Keratinocyte (primary cell): ENCODE measurements around the gene PI4KA. TPM values are rescaled to one million over a fixed set of nuclear protein-coding genes. Genes with fewer than 3 reads are reported as not detected.

Source experiments
- DNase-seq: peaks from one replicate; pipeline ENCODE4 v3.0.0-alpha.2; 2011; ENCODE audit warnings: low read depth, missing footprints, low spot score
- FAIRE-seq: peaks from 2 replicates; lab custom pipeline; 2011; peaks lifted over from hg19 to GRCh38; lab: Jason Lieb, UNC
- H2AFZ ChIP-seq: 2 replicates; pipeline ENCODE4 v1.6.0; 2012; ENCODE audit warnings: low read length, control low read depth, inconsistent platforms; ENCODE audit not compliant: control insufficient read depth
- H3K27ac ChIP-seq: 2 replicates; pipeline ENCODE4 v1.5.1; 2011; ENCODE audit warnings: low read length; ENCODE audit not compliant: control insufficient read depth, insufficient read depth
- H3K27me3 ChIP-seq: 3 replicates; pipeline ENCODE4 v1.6.0; 2011; ENCODE audit warnings: low read length; ENCODE audit not compliant: control insufficient read depth, insufficient read depth; ENCODE audit errors: extremely low read depth
- H3K36me3 ChIP-seq, 2 experiments: 2 replicates in 1 of 2; 3 replicates in 1 of 2; pipeline ENCODE4 v1.5.1; 2011; ENCODE audit warnings: low read length in 2 of 2, mild to moderate bottlenecking in 1 of 2; ENCODE audit not compliant: control insufficient read depth in 2 of 2, insufficient read depth in 2 of 2; ENCODE audit errors: extremely low read depth in 1 of 2
- H3K4me1 ChIP-seq: 3 replicates; pipeline ENCODE4 v1.5.1; 2011; ENCODE audit warnings: low read length; ENCODE audit not compliant: control insufficient read depth, insufficient read depth; ENCODE audit errors: extremely low read depth
- H3K4me2 ChIP-seq: 3 replicates; pipeline ENCODE4 v1.6.0; 2011; ENCODE audit warnings: low read depth, low read length; ENCODE audit not compliant: control insufficient read depth, insufficient read depth; ENCODE audit errors: extremely low read depth
- H3K4me3 ChIP-seq, 3 experiments: fragments of 200-600 bp in 1 of 3; sonication (generic) in 1 of 3; 2 replicates in 2 of 3; 3 replicates in 1 of 3; pipeline ENCODE4 v1.5.1; 2011 to 2016; ENCODE audit warnings: low read length in 3 of 3, mild to moderate bottlenecking in 3 of 3, control low read depth in 2 of 3, inconsistent platforms in 1 of 3, low read depth in 1 of 3, mixed read lengths in 1 of 3, mixed run types in 1 of 3, moderate library complexity in 1 of 3; ENCODE audit not compliant: control insufficient read depth in 2 of 3, insufficient read depth in 2 of 3; ENCODE audit errors: extremely low read depth in 1 of 3
- H3K79me2 ChIP-seq: 2 replicates; pipeline ENCODE4 v1.6.0; 2012; ENCODE audit warnings: low read length; ENCODE audit not compliant: control insufficient read depth, insufficient read depth
- H3K9ac ChIP-seq: 3 replicates; pipeline ENCODE4 v1.6.0; 2011; ENCODE audit warnings: low read length; ENCODE audit not compliant: control insufficient read depth, insufficient read depth; ENCODE audit errors: extremely low read depth
- H3K9me1 ChIP-seq: 3 replicates; pipeline ENCODE4 v1.6.0; 2011; ENCODE audit warnings: low read length; ENCODE audit not compliant: control insufficient read depth, insufficient read depth; ENCODE audit errors: extremely low read depth
- H3K9me3 ChIP-seq: 2 replicates; pipeline ENCODE4 v1.5.1; 2012; ENCODE audit warnings: low read depth, low read length; ENCODE audit not compliant: control insufficient read depth
- H4K20me1 ChIP-seq: 3 replicates; pipeline ENCODE4 v1.6.0; 2011; ENCODE audit warnings: low read length; ENCODE audit not compliant: control insufficient read depth, insufficient read depth; ENCODE audit errors: extremely low read depth
- CTCF ChIP-seq, 3 experiments: IDR thresholded peaks in 1 of 3; conservative IDR thresholded peaks in 1 of 3; optimal IDR thresholded peaks in 1 of 3; 2 replicates in 2 of 3; 3 replicates in 1 of 3; pipeline versions ENCODE3 to v1.5.1; 2011; ENCODE audit warnings: low read length in 3 of 3, mild to moderate bottlenecking in 3 of 3, moderate library complexity in 2 of 3, control low read depth in 1 of 3, inconsistent platforms in 1 of 3; ENCODE audit not compliant: insufficient read depth in 2 of 3; ENCODE audit errors: extremely low read depth in 1 of 3
- EZH2 ChIP-seq: IDR thresholded peaks from one replicate; pipeline ENCODE4 v1.6.1; 2012; ENCODE audit warnings: inconsistent platforms, mild to moderate bottlenecking, low read length, moderate library complexity
- dilution Hi-C: fragments of 300-500 bp; cut with MboI; formaldehyde crosslinking; loops from one replicate; pipeline ENCODE4 v1.7.0; 2020; ENCODE audit warnings: low sequenced_read_pairs; ENCODE audit not compliant: extremely low pct_ligation_motif_present
- polyA plus RNA-seq, 5 experiments: library from polyadenylated mRNA; depleted of rRNA in 3 of 5; stranded (reverse) in 3 of 5; stranded (forward) in 1 of 5; unstranded in 1 of 5; fragments of >200 nt; gene quantifications; 1 replicate in 1 of 5; 2 replicates in 3 of 5; 3 replicates in 1 of 5; pipeline versions ENCODE4 v1.2.1 to v1.2.3, GENCODE V29; 2011 to 2012; ENCODE audit warnings: missing spikeins in 2 of 5, low read depth in 1 of 5, low replicate concordance in 1 of 5

PI4KA gene
- polyA plus RNA-seq, 1 donor (not counting 4 experiments of a cell fraction or from before 2014, with no cell fraction given): 13.6 TPM

DNA sequence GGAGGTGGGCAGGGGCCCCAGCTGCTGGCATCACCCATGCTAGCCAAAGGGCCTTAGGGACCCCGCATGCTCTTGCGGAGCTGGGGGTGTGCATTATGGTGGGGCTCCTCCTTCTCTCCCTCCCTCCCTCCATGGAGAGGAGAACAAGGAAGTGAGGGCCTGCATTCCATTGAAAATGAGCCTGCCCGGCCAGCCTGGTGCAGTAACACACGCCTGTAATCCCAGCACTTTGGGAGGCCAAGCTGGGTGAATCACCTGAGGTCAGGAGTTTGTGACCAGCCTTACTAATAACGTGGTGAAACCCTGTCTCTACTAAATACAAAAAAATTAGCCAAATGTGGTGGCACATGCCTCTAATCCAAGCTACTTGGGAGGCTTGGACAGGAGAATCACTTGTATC lies 22.6 kb upstream of the PI4KA start:
- H2AFZ ChIP-seq: no peak overlapping the region
- no peak overlapping the region for H3K4me2 ChIP-seq
- no peak for FAIRE-seq
- no peaks in the 10 kb centered on the region for H3K9me3 ChIP-seq
- no peak overlapping the region for H3K9ac ChIP-seq
- H3K9me1 ChIP-seq: no peaks in the 10 kb centered on the region
- no peak for TF ChIP-seq CTCF (optimal IDR thresholded peaks at IDR 0.05 in 1 of 3, IDR thresholded peaks at IDR 0.05 in 1 of 3, conservative IDR thresholded peaks at IDR 0.05 in 1 of 3; ENCODE audit: extremely low read depth in 1 of 3, insufficient read depth in 2 of 3, low read length in 3 of 3)
- TF ChIP-seq EZH2: no peak
- dilution Hi-C loops: no loop called here
- H3K79me2 ChIP-seq: no peaks in the 10 kb centered on the region
- H3K27ac ChIP-seq: no peak overlapping the region
- no peaks in the 10 kb centered on the region for H3K27me3 ChIP-seq
- peaks cover 3% of the 10 kb centered on the region for H3K4me1 ChIP-seq
- no peak for DNase-seq
- peaks cover 16 to 17% of the 10 kb centered on the region in 2 experiments for H3K36me3 ChIP-seq
- H3K4me3 ChIP-seq: no peak overlapping the region
- H4K20me1 ChIP-seq: peaks cover 3% of the 10 kb centered on the region

- DNase-seq: no peak
- no peak for FAIRE-seq
- no peak overlapping the region for H3K4me2 ChIP-seq
These were observed 19.1 kb upstream of the PI4KA start for GRCh38 chr22:20877715-20878114.

More at GRCh38 chr22:20877715-20878114, 19.1 kb upstream of the PI4KA start:
- H3K27me3 ChIP-seq: no peaks in the 10 kb centered on the region
- no peaks in the 10 kb centered on the region for H4K20me1 ChIP-seq
- dilution Hi-C loops: no loop called here
- H3K4me1 ChIP-seq: no peaks in the 10 kb centered on the region
- H2AFZ ChIP-seq: no peak overlapping the region
- peaks cover 13 to 14% of the 10 kb centered on the region in 2 experiments for H3K36me3 ChIP-seq
- TF ChIP-seq EZH2: no peak
- no peak for TF ChIP-seq CTCF (optimal IDR thresholded peaks at IDR 0.05 in 1 of 3, IDR thresholded peaks at IDR 0.05 in 1 of 3, conservative IDR thresholded peaks at IDR 0.05 in 1 of 3; ENCODE audit: extremely low read depth in 1 of 3, insufficient read depth in 2 of 3, low read length in 3 of 3)
- no peaks in the 10 kb centered on the region for H3K9me1 ChIP-seq
- no peak overlapping the region for H3K27ac ChIP-seq
- no peak overlapping the region for H3K9ac ChIP-seq
- H3K79me2 ChIP-seq: no peaks in the 10 kb centered on the region
- H3K4me3 ChIP-seq: no peak overlapping the region
- H3K9me3 ChIP-seq: no peaks in the 10 kb centered on the region
